ENCODE measurements around the gene LTBP1.

DNA sequence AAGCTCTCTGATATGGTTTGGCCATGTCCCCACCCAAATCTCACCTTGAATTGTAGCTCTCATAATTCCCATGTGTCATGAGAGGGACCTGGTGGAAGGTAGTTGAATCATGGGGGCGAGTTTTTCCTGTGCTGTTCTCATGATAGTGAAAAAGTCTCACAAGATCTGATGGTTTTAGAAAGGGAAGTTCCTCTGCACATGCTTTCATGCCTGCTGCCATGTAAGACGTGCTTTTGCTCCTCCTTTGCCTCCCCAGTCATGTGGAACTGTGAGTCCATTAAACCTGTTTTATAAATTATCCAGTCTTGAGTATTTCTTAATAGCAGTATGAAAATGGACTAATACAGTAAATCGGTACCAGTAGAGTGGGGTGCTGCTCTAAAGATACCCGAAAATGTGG is 34.9 kb downstream of the LTBP1 start:
- no peak for TF ChIP-seq EZH2phosphoT487 (IDR thresholded peaks at IDR 0.05; ENCODE audit: low read depth, severe bottlenecking, unreplicated experiment)
- no peak for TF ChIP-seq EZH2 (IDR thresholded peaks at IDR 0.05; ENCODE audit: borderline replicate concordance)

Data from hepatocyte (in vitro differentiated cells).